HepG2 (cell line): ENCODE measurements around the gene SF3A2. TPM values are rescaled to one million over a fixed set of nuclear protein-coding genes. Genes with fewer than 3 reads are reported as not detected.
A peak's percentile ranks its signal among the peaks of the same experiment; 100 is the strongest.

Experiments used
- AGO2 ChIP-seq: fragments of 200-400 bp; formaldehyde crosslinking; optimal IDR thresholded peaks from 2 replicates; pipeline ENCODE3; 2017; ENCODE audit warnings: mild to moderate bottlenecking, low read depth, low read length, moderate library complexity
- ARID2 ChIP-seq: sonication (generic); formaldehyde crosslinking; IDR thresholded peaks from 2 replicates; pipeline ENCODE4 v1.8.1; 2022; ENCODE audit warnings: mild to moderate bottlenecking, missing genetic modification reagents, borderline replicate concordance
- ARNT ChIP-seq: fragments of 450-650 bp; IDR thresholded peaks from 2 replicates; pipeline ENCODE4 v1.6.1; 2017
- ATM ChIP-seq: fragments of 450-650 bp; IDR thresholded peaks from 2 replicates; pipeline ENCODE4 v1.7.1; 2017; ENCODE audit warnings: mild to moderate bottlenecking, borderline replicate concordance
- GABPA ChIP-seq, 2 experiments: IDR thresholded peaks; 2 replicates each; pipeline ENCODE4 v1.6.1; 2011 to 2016; ENCODE audit warnings: low read depth in 2 of 2, low read length in 1 of 2, missing biosample characterization in 1 of 2, missing genetic modification characterization in 1 of 2
- KDM1A ChIP-seq: IDR thresholded peaks from 2 replicates; pipeline ENCODE4 v1.6.1; 2016; ENCODE audit warnings: missing compliant biosample characterization
- MTF1 ChIP-seq: sonication (generic); formaldehyde crosslinking; IDR thresholded peaks from 2 replicates; pipeline ENCODE4 v1.5.0; 2020; ENCODE audit warnings: missing genetic modification reagents
- NBN ChIP-seq: fragments of 450-650 bp; conservative IDR thresholded peaks from 2 replicates; pipeline ENCODE4 v1.6.1; 2017
- NFIB ChIP-seq: sonication (generic); formaldehyde crosslinking; IDR thresholded peaks from 2 replicates; pipeline ENCODE4 v1.9.0; 2021; ENCODE audit warnings: missing genetic modification reagents, mild to moderate bottlenecking, borderline replicate concordance
- POGZ ChIP-seq: sonication (generic); formaldehyde crosslinking; IDR thresholded peaks from 2 replicates; pipeline ENCODE4 v1.4.0; 2020; ENCODE audit warnings: mild to moderate bottlenecking, missing genetic modification reagents
- RFX3 ChIP-seq: IDR thresholded peaks from 2 replicates; pipeline ENCODE4 v1.6.1; 2016; ENCODE audit warnings: missing biosample characterization, missing genetic modification reagents
- SP2 ChIP-seq: sonication (generic); formaldehyde crosslinking; IDR thresholded peaks from 2 replicates; pipeline ENCODE4 v1.5.1; 2020; ENCODE audit warnings: mild to moderate bottlenecking, missing genetic modification reagents
- TSC22D2 ChIP-seq: sonication (generic); formaldehyde crosslinking; IDR thresholded peaks from 2 replicates; pipeline ENCODE4 v1.5.1; 2020; ENCODE audit warnings: missing genetic modification reagents, mild to moderate bottlenecking, borderline replicate concordance
- ZBTB38 ChIP-seq: sonication (generic); formaldehyde crosslinking; IDR thresholded peaks from 2 replicates; pipeline ENCODE4 v1.5.1; 2020; ENCODE audit warnings: mild to moderate bottlenecking, missing genetic modification reagents
- ZC3H13 ChIP-seq: sonication (generic); formaldehyde crosslinking; IDR thresholded peaks from 2 replicates; pipeline ENCODE4 v1.8.1; 2023; ENCODE audit warnings: mild to moderate bottlenecking, missing genetic modification reagents, moderate library complexity
- ZMYM2 ChIP-seq: sonication (generic); formaldehyde crosslinking; IDR thresholded peaks from 2 replicates; pipeline ENCODE4 v1.8.0; 2022; ENCODE audit warnings: mild to moderate bottlenecking, missing genetic modification reagents
- ZMYM4 ChIP-seq: sonication (generic); formaldehyde crosslinking; IDR thresholded peaks from 2 replicates; pipeline ENCODE4 v1.8.1; 2023; ENCODE audit warnings: mild to moderate bottlenecking, missing genetic modification reagents
- ZNF329 ChIP-seq: sonication (generic); formaldehyde crosslinking; IDR thresholded peaks from 2 replicates; pipeline ENCODE4 v1.9.0; 2021; ENCODE audit warnings: low read depth, mild to moderate bottlenecking, missing genetic modification reagents
- ZNF34 ChIP-seq: sonication (generic); formaldehyde crosslinking; IDR thresholded peaks from 2 replicates; pipeline ENCODE4 v1.4.0; 2020; ENCODE audit warnings: mild to moderate bottlenecking, missing genetic modification reagents, borderline replicate concordance
- ZNF543 ChIP-seq: sonication (generic); formaldehyde crosslinking; IDR thresholded peaks from 2 replicates; pipeline ENCODE4 v1.4.0; 2020; ENCODE audit warnings: mild to moderate bottlenecking, missing genetic modification reagents
- ZNF775 ChIP-seq: sonication (generic); formaldehyde crosslinking; IDR thresholded peaks from 2 replicates; pipeline ENCODE4 v1.4.0; 2020; ENCODE audit warnings: missing genetic modification reagents, mild to moderate bottlenecking, moderate library complexity, borderline replicate concordance
- ZNF780A ChIP-seq: sonication (generic); formaldehyde crosslinking; IDR thresholded peaks from 2 replicates; pipeline ENCODE4 v1.8.0; 2022; ENCODE audit warnings: mild to moderate bottlenecking, missing genetic modification reagents, moderate library complexity
- polyA plus RNA-seq, 8 experiments: library from polyadenylated mRNA; depleted of rRNA in 3 of 8; stranded (reverse) in 7 of 8; unstranded in 1 of 8; fragments of >200 nt; fragmentation: Illumina TruSeq in 4 of 8; extraction: Trizol in 4 of 8; gene quantifications; 2 replicates each; pipeline versions ENCODE4 v1.2.1 to v1.2.3, GENCODE V29; 2011 to 2016; ENCODE audit warnings: low read depth in 4 of 8, missing spikeins in 1 of 8, mixed read lengths in 1 of 8; ENCODE audit not compliant: insufficient read depth in 1 of 8
- total RNA-seq, 5 experiments: library from RNA; depleted of rRNA; stranded (reverse); fragments of >200 nt; fragmentation: Illumina TruSeq; extraction: Trizol; gene quantifications; 2 replicates each; pipeline ENCODE4 v1.2.3, GENCODE V29; 2016; ENCODE audit warnings: low read depth in 1 of 5
- TF ChIP-seq, protein P1 (sequence below): sonication (generic); formaldehyde crosslinking; conservative IDR thresholded peaks from 2 replicates; pipeline ENCODE4 v1.4.0; 2020; ENCODE audit warnings: mild to moderate bottlenecking, missing genetic modification reagents, moderate library complexity
- TF ChIP-seq, protein P2 (sequence below): sonication (generic); formaldehyde crosslinking; conservative IDR thresholded peaks from 2 replicates; pipeline ENCODE4 v1.8.1; 2023; ENCODE audit warnings: missing genetic modification reagents
- TF ChIP-seq, protein P3 (sequence below): IDR thresholded peaks from 2 replicates; pipeline ENCODE4 v1.6.1; 2016; ENCODE audit warnings: low read depth

The SF3A2 gene
- total and polyA plus RNA-seq, 2 of the 13 experiments (the other 11 are each of a cell fraction or from before 2014, with no cell fraction given): 8.6 to 8.8 TPM

DNA sequence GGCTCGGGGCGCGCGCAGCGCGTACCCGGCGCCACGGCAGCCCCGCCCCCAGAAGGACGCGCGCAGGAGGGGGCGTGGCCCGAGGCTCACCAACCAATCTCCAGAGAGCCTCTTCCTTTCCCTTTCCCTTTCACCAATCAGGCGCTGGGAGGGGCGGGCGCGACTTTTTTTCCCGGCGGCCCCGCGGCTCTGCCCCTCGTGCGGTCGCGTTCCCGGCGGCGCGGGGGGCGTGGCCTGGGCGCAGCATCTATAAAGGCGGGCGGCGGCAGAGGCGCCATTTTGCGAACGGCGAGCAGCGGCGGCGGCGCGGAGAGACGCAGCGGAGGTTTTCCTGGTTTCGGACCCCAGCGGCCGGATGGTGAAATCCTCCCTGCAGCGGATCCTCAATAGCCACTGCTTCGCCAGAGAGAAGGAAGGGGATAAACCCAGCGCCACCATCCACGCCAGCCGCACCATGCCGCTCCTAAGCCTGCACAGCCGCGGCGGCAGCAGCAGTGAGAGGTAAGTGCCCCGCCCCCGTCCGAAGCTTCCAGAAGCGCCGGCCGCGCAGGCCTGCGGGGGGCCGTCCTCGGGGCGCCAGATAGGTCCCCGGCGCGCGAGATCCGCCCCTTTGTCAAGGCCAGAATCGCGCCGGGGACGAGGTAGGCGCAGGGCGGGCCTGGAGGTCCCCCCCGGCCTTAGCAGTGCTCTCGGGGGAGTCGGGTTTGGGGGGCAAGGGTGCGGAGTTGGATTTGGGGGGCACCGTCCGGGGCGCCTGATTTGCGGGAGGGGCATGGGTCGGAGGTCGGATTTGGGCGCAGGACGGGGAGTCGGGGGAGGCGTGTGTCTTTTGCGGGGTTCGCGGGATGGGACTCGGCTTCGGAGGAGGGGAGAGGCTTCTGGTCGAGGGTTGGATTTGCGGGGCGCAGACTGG is 32.9 kb downstream of the SF3A2 start (continued):
- TF ChIP-seq ZMYM4 (CRISPR knock-in tag) (peak; percentile 69; the same call in 1 of the 2 replicates), POGZ (CRISPR knock-in tag) (no peak), ZNF329 (no peak), ZNF780A (CRISPR knock-in tag) (no peak), MTF1 (CRISPR knock-in tag) (no peak), ZC3H13 (no peak), TSC22D2 (CRISPR knock-in tag) (peak; percentile 53; the same call in 1 of the 2 replicates), RFX3 (no peak), SP2 (CRISPR knock-in tag) (peak; percentile 89), ARNT (no peak), KDM1A (no peak), AGO2 (peak; percentile 94), ZNF543 (no peak; the same call in 1 of the 2 replicates), ATM (no peak), NFIB (CRISPR knock-in tag) (no peak), ZNF34 (CRISPR knock-in tag) (0 out of 2 replicates have a peak, but pooled peaks have one; percentile 67), NBN (no peak), ARID2 (no peak), ZNF775 (CRISPR knock-in tag) (no peak), GABPA (IDR thresholded peaks at IDR 0.05; ENCODE audit: low read depth, low read length) (no peak), GABPA (CRISPR knock-in tag; IDR thresholded peaks at IDR 0.05; ENCODE audit: low read depth) (no peak), ZBTB38 (peak; percentile 66; the same call in 1 of the 2 replicates), ZMYM2 (CRISPR knock-in tag) (0 out of 2 replicates have a peak, but pooled peaks have one; percentile 33)
- TF ChIP-seq, protein P1, sequence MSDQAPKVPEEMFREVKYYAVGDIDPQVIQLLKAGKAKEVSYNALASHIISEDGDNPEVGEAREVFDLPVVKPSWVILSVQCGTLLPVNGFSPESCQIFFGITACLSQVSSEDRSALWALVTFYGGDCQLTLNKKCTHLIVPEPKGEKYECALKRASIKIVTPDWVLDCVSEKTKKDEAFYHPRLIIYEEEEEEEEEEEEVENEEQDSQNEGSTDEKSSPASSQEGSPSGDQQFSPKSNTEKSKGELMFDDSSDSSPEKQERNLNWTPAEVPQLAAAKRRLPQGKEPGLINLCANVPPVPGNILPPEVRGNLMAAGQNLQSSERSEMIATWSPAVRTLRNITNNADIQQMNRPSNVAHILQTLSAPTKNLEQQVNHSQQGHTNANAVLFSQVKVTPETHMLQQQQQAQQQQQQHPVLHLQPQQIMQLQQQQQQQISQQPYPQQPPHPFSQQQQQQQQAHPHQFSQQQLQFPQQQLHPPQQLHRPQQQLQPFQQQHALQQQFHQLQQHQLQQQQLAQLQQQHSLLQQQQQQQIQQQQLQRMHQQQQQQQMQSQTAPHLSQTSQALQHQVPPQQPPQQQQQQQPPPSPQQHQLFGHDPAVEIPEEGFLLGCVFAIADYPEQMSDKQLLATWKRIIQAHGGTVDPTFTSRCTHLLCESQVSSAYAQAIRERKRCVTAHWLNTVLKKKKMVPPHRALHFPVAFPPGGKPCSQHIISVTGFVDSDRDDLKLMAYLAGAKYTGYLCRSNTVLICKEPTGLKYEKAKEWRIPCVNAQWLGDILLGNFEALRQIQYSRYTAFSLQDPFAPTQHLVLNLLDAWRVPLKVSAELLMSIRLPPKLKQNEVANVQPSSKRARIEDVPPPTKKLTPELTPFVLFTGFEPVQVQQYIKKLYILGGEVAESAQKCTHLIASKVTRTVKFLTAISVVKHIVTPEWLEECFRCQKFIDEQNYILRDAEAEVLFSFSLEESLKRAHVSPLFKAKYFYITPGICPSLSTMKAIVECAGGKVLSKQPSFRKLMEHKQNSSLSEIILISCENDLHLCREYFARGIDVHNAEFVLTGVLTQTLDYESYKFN (CRISPR knock-in tag): no peak; the same call in 1 of the 2 replicates
- TF ChIP-seq, protein P2, sequence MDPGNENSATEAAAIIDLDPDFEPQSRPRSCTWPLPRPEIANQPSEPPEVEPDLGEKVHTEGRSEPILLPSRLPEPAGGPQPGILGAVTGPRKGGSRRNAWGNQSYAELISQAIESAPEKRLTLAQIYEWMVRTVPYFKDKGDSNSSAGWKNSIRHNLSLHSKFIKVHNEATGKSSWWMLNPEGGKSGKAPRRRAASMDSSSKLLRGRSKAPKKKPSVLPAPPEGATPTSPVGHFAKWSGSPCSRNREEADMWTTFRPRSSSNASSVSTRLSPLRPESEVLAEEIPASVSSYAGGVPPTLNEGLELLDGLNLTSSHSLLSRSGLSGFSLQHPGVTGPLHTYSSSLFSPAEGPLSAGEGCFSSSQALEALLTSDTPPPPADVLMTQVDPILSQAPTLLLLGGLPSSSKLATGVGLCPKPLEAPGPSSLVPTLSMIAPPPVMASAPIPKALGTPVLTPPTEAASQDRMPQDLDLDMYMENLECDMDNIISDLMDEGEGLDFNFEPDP (CRISPR knock-in tag): no peak
- TF ChIP-seq, protein P3, sequence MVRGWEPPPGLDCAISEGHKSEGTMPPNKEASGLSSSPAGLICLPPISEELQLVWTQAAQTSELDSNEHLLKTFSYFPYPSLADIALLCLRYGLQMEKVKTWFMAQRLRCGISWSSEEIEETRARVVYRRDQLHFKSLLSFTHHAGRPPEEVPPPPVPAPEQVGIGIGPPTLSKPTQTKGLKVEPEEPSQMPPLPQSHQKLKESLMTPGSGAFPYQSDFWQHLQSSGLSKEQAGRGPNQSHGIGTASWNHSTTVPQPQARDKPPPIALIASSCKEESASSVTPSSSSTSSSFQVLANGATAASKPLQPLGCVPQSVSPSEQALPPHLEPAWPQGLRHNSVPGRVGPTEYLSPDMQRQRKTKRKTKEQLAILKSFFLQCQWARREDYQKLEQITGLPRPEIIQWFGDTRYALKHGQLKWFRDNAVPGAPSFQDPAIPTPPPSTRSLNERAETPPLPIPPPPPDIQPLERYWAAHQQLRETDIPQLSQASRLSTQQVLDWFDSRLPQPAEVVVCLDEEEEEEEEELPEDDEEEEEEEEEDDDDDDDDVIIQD (CRISPR knock-in tag): no peak
